ENCODE data around the gene MRPL14. TPM values are rescaled to one million over a fixed set of nuclear protein-coding genes. Genes with fewer than 3 reads are reported as not detected.

MRPL14 gene
- total RNA-seq, 1 experiment from 2014 or later: 87.6 TPM

DNA sequence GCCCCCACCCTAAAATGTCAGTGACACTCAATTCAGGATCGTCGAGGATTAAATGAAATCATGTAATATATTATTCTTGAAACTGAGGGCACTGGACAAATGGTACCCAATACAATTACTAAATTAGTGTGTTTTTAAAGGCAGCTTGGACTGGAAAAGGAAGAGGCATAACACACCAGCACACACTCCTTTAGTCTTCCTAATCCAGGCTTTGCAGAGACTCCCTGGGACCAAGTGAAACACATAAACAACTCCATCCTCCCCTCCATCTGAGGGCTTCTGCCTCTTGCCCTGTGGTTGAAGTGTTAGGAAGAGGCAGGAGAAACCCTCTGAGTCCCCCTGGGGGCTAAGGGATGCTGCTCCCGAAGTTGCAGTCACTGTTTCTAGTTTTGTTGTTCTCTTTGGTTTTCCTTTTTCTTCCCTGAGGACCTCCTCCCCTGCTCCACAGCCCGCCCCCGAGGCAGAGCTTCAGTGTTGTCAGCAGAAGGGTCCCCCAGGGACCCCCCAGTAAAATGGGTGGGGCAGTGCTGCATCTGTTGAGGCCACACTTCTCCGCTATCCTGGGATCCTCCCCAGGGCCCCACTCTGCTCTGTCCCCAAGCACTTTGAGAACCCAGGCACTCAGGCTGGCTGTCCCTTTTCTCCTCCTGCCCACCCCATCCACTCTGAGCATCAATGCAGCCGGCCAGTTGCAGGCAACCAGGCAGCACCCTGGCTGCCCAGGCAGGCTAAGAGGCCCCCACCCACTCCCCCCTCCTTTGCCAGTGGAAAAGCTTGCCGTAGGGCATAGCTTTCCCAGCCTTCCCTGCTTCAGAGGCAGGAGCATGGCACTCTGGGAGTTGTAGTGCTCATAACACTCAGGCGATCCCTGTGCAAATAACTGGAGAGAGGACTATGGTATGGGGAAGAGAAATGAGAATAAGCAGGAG is 6.0 kb upstream of the MRPL14 start:
- DNase-seq: peak; percentile 76 to 80
- Mint-ChIP-seq H3K4me1 (ENCODE audit: low read depth, unreplicated experiment) (peaks cover 29% of the 10 kb centered on the region), H3K27ac (ENCODE audit: unreplicated experiment) (peak overlapping the region; percentile 60), H3K9me3 (ENCODE audit: unreplicated experiment) (no peaks in the 10 kb centered on the region), H3K4me3 (ENCODE audit: unreplicated experiment) (no peak overlapping the region), H3K36me3 (ENCODE audit: insufficient read depth, unreplicated experiment) (peaks cover 5% of the 10 kb centered on the region), H3K27me3 (ENCODE audit: insufficient read depth, unreplicated experiment) (no peaks in the 10 kb centered on the region)
- ChIA-PET CTCF (interaction anchor here (0.6 to 1.4 kb wide), 5 partner anchors 20 to 247 kb away, joined by 3 to 6 read pairs (median 3); no protein-coding TSS in a partner anchor), POLR2A (interaction anchor here (0.6 to 1.0 kb wide), 4 partner anchors 21 to 124 kb away, joined by 3 to 7 read pairs (median 4); no protein-coding TSS in a partner anchor)
- no peaks in the 10 kb centered on the region for H3K9me3 ChIP-seq
- BruUV-seq (replicated peaks): no TSS peak
- H3K4me3 ChIP-seq (ENCODE audit: low read depth, low read length): no peak overlapping the region
- H3K4me1 ChIP-seq: peaks cover 16% of the 10 kb centered on the region
- intact Hi-C loops (cut with micrococcal nuclease; ENCODE audit: unreplicated experiment): loop anchor here (1.0 kb wide), 1 partner anchor 37 kb away; no protein-coding TSS in a partner anchor
- H3K27me3 ChIP-seq (replicated peaks; ENCODE audit: control insufficient read depth, insufficient read depth, low read length): no peaks in the 10 kb centered on the region
- H3K36me3 ChIP-seq (ENCODE audit: control insufficient read depth, insufficient read depth, low read length): no peaks in the 10 kb centered on the region; the same call in 1 of the 2 replicates
- TF ChIP-seq, protein P1, sequence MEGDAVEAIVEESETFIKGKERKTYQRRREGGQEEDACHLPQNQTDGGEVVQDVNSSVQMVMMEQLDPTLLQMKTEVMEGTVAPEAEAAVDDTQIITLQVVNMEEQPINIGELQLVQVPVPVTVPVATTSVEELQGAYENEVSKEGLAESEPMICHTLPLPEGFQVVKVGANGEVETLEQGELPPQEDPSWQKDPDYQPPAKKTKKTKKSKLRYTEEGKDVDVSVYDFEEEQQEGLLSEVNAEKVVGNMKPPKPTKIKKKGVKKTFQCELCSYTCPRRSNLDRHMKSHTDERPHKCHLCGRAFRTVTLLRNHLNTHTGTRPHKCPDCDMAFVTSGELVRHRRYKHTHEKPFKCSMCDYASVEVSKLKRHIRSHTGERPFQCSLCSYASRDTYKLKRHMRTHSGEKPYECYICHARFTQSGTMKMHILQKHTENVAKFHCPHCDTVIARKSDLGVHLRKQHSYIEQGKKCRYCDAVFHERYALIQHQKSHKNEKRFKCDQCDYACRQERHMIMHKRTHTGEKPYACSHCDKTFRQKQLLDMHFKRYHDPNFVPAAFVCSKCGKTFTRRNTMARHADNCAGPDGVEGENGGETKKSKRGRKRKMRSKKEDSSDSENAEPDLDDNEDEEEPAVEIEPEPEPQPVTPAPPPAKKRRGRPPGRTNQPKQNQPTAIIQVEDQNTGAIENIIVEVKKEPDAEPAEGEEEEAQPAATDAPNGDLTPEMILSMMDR (IDR thresholded peaks at IDR 0.05; ENCODE audit: insufficient read depth in 1 of 2, low read depth in 1 of 2, low read length in 1 of 2, severe bottlenecking in 1 of 2, unreplicated experiment in 1 of 2): no peak

GRCh38 chr6:44132476-44132875 is 5.2 kb upstream of the MRPL14 start:
- ChIA-PET POLR2A (interaction anchor here (0.5 to 0.6 kb wide), 2 partner anchors 31 to 124 kb away, joined by 4 to 5 read pairs; no protein-coding TSS in a partner anchor), CTCF (interaction anchor here (0.6 to 1.4 kb wide), 2 partner anchors 19 to 41 kb away, joined by 3 read pairs; no protein-coding TSS in a partner anchor)
- no peaks in the 10 kb centered on the region for H3K27me3 ChIP-seq (replicated peaks; ENCODE audit: control insufficient read depth, insufficient read depth, low read length)
- no peak overlapping the region for H3K4me3 Mint-ChIP-seq (ENCODE audit: unreplicated experiment)
- DNase-seq: no peak
- H3K9me3 ChIP-seq: no peaks in the 10 kb centered on the region
- TF ChIP-seq, protein P1 (IDR thresholded peaks at IDR 0.05; ENCODE audit: insufficient read depth in 1 of 2, low read depth in 1 of 2, low read length in 1 of 2, severe bottlenecking in 1 of 2, unreplicated experiment in 1 of 2): no peak
- peaks cover 29% of the 10 kb centered on the region for H3K4me1 Mint-ChIP-seq (ENCODE audit: low read depth, unreplicated experiment)
- H3K9me3 Mint-ChIP-seq (ENCODE audit: unreplicated experiment): no peaks in the 10 kb centered on the region
- intact Hi-C loops (cut with micrococcal nuclease; ENCODE audit: unreplicated experiment): no loop called here
- H3K36me3 Mint-ChIP-seq (ENCODE audit: insufficient read depth, unreplicated experiment): peaks cover 13% of the 10 kb centered on the region
- no TSS peak for BruUV-seq (replicated peaks)
- no peaks in the 10 kb centered on the region; the same call in 1 of the 2 replicates for H3K36me3 ChIP-seq (ENCODE audit: control insufficient read depth, insufficient read depth, low read length)
- H3K4me1 ChIP-seq: peaks cover 16% of the 10 kb centered on the region
- no peak overlapping the region for H3K27ac Mint-ChIP-seq (ENCODE audit: unreplicated experiment)
- H3K27me3 Mint-ChIP-seq (ENCODE audit: insufficient read depth, unreplicated experiment): no peaks in the 10 kb centered on the region
- H3K4me3 ChIP-seq (ENCODE audit: low read depth, low read length): no peak overlapping the region

GRCh38 chr6:44131892-44132291 is 4.6 kb upstream of the MRPL14 start:
- H3K4me3 ChIP-seq (ENCODE audit: low read depth, low read length): no peak overlapping the region
- Mint-ChIP-seq H3K9me3 (ENCODE audit: unreplicated experiment) (no peaks in the 10 kb centered on the region), H3K4me1 (ENCODE audit: low read depth, unreplicated experiment) (peaks cover 29% of the 10 kb centered on the region), H3K27ac (ENCODE audit: unreplicated experiment) (no peak overlapping the region), H3K36me3 (ENCODE audit: insufficient read depth, unreplicated experiment) (peaks cover 19% of the 10 kb centered on the region), H3K27me3 (ENCODE audit: insufficient read depth, unreplicated experiment) (no peaks in the 10 kb centered on the region), H3K4me3 (ENCODE audit: unreplicated experiment) (no peak overlapping the region)
- no peaks in the 10 kb centered on the region for H3K9me3 ChIP-seq
- H3K27me3 ChIP-seq (replicated peaks; ENCODE audit: control insufficient read depth, insufficient read depth, low read length): no peaks in the 10 kb centered on the region
- TF ChIP-seq, protein P1 (IDR thresholded peaks at IDR 0.05; ENCODE audit: insufficient read depth in 1 of 2, low read depth in 1 of 2, low read length in 1 of 2, severe bottlenecking in 1 of 2, unreplicated experiment in 1 of 2): no peak
- no peaks in the 10 kb centered on the region; the same call in 1 of the 2 replicates for H3K36me3 ChIP-seq (ENCODE audit: control insufficient read depth, insufficient read depth, low read length)
- intact Hi-C loops (cut with micrococcal nuclease; ENCODE audit: unreplicated experiment): no loop called here
- ChIA-PET CTCF (interaction anchor here (0.6 to 1.4 kb wide), 2 partner anchors 15 to 20 kb away, joined by 3 read pairs; no protein-coding TSS in a partner anchor), POLR2A (interaction anchor here (0.5 kb wide), 1 partner anchor 31 kb away, joined by 5 read pairs; no protein-coding TSS in a partner anchor)
- DNase-seq: no peak
- BruUV-seq (replicated peaks): no TSS peak
- H3K4me1 ChIP-seq: peaks cover 16% of the 10 kb centered on the region

Measured in Caco-2 (cell line).